GM21619 (cell line): ENCODE measurements around the gene SRCIN1.
A peak's percentile ranks its signal among the peaks of the same experiment; 100 is the strongest.

ENCODE experiments used
- ATAC-seq: cut with Tn5 transposase; IDR thresholded peaks from one replicate; pipeline ENCODE4 v1.9.1; 2021; ENCODE audit not compliant: unreplicated experiment

The SRCIN1 gene

DNA sequence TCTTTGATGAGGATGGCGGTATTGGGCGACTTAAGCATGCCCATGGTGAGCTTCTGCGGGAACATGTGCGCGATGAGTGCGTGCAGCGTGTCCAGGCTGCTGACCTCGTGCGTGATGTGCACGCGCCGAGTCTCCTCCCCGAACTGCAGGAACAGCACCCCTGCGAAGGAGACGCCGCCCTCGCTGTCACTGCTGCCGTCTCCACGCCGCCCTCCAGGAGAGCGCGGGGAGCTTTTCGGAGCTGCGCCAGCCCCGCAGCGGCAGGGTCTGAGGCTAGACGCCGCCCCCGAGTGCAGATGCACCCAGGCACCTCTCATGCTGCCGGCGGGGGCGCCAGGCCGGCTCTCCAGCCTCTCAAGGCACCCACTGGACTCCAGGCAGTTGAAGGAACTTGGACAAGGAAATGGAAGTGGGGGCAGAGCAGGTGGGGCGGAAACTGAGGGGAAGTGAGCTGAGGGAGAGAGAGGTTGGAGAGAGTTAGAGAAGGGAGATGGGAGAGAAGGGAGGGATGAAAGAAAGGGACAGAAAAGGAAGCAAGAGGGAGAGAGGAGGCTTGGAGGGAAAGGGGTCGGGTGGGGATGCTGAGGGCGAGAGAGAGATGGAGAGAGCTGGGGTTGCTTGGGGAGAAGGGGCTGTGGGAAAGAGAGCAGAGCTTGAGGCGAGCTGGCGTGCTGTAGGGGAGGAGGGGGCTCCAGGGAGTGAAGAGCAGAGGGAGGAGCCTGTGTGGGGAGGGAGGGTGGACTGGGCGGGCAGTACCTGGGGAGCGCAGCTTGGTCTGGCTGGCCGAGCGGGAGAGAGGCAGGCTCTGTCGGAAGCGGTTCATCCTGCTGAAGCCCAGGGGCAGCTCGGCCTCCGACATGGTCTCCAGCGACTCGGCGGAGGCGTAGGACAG is 42.1 kb downstream of the SRCIN1 start:
- no peak for ATAC-seq

DNA sequence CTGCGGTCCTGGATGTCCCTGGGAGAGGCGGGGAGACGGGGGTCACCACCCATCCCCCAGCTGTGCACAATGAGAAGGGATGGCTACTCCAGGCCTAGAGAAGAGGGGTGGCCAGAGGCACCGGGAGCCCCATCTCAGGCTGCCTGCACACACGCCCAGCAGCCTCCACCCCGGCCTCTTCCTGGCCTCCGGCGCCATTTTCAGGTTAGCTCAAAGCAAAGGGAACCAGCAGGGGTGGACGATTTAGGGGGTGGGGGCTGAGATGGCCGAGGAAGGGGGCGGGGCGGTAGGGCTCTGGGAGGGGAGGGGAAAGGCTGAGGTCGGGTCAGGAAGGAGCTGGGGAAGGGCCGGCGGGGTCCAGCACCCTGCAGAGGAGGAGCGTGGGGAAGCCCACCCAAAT is 42.8 kb downstream of the SRCIN1 start:
- no peak for ATAC-seq

DNA sequence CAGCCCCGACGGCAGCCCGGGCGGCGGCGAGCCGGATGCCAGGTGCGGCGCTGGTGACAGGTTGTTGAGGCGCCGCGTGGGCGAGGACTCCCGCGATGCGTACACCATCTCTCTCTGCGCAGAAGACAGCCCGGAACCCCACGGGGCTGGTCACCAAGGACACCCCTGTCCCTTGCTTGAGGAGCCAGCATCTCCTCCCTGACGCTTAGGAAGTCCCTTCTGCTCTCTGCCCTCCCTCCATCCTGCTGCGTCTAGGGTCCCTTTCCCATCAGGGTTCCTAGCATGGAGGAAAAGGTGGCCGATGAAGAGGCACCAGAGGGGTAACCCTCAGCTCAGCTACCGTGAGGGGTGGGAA is 43.6 kb downstream of the SRCIN1 start:
- no peak for ATAC-seq

DNA sequence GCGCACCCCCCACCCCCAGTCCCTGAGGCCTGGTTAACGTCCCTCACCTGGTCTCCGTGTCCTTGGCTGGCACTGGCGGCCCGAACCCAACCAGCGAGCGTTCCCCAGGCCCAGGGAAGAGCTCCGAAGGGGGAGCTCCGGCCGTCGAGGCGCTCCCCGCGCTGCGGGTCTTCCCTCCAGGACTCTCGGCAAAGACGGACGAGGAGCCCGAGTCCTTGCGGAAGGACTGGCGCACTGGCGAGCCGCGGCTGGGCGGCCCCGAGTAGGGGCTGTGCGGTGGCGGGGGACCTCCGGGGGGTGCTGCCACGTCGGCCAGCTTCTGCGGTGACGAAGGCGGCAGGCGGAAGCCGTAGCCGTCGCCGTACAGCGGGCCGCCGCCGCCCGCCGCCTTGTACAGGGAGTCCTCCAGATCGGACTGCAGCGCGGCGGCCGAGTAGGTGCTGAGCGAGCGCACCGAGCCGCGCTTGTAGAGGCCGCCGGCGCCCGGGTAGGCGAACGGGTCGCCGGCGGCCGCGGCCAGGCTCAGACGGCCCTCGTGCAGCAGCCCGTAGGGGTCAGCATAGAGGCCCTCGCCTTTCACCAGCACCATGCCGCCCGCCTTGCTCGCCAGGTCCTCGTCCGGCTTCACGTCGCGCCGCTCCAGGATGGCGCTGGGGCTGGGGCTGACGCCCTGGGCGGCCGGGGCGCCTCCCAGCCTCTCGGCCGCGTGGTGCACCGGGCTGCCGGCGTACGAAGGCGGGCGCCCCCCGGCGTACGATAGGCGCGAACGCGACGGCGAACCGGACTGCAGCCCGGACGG is 44.1 kb downstream of the SRCIN1 start:
- no peak for ATAC-seq

DNA sequence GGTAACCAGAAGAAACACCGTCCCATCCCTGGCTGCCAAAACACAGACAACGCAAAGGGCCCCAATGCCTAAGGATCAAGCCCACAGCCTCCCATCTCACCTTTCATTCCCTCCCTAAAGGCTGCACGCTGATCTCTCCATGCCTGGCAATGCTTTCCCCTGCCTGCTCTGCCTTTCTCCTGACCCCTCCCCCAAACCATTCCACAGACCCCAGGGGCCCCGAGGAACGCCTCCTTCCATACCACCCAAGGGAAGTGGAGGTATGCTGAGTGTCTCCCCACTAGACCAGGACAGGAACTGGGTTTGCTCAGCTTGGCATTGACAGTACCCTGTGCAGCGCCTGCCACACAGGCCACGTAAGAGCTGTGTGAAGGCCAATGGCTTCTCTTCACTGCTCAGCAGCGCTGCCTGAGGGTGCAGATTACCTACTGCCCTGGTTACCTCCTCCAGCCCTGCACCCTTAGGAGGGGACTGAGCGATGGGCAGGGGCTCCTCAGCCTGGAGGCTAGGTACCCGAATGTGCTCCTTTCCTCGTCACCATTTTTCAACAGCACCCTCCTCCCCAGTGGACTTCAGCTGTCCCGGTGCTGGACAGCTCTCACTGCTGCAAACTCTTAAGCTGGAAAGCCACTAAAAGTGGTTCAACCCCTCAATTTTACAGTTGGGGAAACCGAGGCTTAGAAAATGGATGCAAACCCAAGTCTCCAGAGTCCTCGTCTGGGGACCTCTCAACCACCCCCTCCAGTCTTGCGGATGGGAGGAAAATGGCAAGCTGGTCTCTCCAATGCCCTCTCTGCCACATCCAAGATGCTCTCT is 45.0 kb downstream of the SRCIN1 start:
- no peak for ATAC-seq

DNA sequence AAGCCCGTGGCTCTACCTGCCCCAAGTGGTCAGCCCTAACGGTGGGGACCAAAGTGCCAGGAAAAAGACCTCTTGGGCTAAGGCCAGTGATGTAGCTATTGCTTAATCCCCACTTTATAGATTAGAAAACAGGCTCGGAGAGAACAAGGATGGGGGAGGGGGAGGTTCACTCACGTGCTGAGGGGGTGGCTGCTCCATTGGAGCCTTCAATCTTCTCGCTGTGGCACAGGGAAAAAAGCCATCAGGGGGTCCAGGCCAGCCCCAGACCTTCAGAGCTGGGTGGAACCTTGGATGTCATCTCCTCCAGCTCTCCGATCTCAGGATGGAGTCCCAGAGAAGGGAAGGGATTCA is 45.9 kb downstream of the SRCIN1 start:
- no peak for ATAC-seq

DNA sequence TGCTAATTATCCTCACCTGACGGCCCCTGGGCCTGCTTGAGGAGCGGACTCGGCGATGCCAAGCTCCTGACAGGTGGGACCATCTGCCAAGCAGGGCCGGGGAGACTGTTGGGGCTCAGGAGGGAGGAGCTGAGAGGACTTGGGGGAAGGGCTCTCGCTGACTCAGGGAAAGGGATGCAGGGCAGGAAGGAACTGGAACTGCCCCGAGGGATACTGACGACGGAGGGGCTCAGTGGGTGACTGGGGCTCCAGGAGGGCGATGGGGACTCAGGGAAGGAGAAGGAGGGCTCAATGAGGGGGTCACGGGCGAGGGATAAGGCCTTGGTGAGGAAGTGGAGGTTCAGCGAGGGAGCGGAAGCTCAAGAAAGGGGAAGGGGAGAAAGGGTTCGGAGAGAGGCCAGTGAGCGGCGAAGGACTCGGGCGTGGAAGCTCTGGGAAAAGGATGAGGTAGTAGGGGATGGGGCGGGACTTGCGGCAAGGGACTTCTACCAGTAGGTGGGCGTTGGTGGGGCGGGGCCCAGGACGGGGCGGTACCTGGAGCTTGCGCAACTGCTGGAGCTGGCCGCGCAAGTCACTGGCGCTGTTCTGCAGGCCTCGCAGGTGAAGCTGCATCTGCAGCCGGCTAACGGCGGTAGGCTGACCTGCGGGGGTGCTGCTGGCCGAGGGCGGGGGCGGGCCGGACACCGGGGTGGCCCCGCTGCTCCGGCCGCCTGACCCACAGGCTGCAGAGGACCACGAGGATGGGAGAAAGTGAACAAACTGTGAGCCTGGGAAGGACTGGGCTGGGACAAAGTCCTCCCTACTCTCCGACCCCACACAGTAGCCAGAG is 46.5 kb downstream of the SRCIN1 start:
- ATAC-seq = peak; percentile 57

DNA sequence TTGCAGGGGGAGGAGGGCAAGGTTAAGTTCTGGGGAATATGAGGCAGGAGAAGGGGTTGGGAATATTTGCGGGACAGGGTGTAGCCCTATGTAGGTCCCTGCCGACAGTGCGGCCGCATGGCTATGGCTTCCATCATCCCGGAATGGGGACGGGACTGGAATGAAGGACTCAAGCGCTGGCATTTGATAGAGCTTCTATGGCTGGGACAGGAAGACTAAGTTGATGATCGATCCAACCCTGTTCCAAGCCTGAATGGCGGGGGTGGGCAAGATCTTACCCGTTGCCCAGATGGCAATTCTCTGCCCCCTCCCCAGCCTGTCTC is 47.1 kb downstream of the SRCIN1 start:
- ATAC-seq = no peak

DNA sequence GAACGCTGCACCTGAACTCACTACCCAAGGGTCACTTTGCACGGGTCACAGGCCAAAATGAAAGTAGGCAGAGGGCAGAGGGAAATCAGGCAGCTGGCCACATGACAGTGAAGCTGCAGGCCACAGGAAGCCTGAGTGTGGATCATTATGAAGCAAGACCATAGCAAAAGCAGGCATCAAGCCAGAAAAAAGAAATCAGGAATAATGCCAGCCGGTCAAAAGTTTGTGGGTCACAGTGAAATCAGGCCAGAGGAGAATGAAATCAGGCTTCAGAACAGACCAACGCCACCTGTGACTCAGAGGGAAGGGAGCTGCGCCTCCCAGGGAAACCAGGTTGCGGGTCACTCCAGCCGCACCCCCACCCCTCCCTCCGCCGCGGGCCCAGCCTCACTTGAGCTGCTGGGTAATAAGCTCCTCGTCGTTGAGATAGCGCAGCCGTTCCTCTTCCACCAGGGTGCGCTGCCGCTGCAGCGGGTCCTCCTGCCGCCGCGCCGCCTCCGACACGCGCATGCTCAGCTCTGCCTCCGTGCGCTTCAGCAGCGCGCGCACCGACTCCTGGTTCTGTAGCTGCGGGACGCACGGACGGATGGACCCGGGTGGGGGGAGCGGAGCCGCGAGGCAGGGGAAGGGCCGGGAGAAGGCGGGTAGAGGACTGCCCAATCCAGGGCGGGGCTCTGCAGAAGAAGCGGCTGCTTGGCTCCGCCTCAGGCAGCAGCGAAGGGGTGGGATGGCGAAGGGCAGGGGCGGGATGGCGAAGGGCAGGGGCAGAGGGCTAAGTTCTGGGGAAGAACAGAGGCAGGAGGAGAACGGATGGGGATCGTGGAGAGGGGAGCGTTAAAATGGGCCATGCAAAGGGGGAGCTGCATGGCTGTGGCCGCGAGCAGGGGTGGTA is 47.7 kb downstream of the SRCIN1 start:
- no peak for ATAC-seq

DNA sequence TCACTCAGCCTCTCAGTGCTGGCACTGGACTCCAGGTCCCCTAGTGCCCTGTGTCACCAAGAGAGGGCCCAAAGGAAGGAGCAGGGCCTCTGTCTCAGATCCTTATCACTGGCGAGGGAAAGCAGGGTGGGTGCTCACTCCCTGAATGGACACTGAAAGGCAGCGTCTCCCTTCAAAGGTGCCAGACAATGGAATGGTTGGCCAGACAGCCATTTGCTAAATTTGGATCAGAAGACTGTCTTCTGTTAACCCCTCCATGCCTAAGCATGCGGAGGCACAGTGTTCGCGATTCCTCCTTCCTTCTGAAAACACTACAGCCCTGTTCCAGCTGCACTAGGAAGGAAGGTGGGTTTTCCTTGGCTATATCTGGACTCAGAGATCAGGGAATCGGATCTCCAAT is 48.4 kb downstream of the SRCIN1 start:
- no peak for ATAC-seq

DNA sequence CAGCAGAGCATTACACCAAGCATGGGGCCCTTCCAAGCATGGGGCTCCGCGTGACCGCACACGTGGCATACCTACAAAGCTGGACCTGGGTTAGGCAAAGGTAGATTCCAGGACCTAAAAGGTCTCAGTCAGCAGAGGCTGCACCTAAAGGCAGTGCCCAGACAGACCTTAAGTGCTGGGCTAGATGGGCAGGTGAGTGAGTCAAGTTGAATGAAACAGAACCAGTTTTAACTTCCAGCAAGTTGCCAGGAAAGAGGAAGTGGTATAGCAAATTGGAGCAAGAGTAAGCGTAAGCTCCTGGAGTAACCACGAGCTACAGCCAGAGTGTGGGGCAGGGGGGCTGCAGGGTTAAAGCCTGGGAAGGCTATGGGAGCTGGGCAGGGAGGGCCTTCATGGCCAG is 49.5 kb downstream of the SRCIN1 start:
- ATAC-seq = no peak

DNA sequence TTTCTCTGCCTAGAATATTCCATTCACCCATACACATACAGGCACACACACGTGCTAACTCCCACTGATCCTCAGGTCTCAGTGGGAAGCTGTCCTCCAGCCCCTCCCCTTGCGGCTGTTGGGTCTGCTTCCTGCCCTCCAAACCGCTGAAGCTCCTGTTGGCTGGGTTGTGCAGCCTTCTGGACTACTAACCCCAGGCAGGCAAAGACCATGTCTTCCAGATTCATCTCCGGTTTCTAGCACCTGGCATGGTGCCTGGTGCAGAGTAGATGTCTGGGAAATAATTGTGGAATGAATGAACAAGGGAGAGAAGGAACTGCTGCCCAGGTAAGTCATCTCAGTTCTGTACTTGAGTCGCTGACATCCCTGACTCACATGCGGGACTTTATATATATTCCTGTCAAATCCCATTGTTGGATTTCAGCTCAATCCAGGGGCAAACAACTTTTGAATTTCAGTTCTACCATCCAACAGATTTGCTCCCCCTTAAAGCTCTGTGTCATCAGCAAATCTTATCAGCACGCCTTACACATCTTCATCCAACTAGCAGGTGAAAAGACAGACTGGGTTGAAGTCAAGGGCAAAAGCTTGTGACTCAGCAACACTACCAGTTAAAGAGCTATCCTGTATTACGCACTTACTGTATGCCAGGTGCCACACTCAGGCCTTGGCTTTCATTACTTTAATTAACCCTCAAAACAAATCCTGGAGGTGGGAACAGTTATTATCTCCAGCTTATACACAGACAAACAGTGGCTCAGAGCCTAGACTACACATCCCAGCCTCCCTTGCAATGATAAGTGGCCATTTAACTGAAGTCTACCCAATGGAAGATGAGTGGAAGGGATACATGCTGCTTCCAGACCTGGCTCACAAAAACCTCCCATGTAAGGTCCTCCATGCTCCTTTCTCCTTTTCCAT is 51.1 kb downstream of the SRCIN1 start:
- ATAC-seq = no peak

DNA sequence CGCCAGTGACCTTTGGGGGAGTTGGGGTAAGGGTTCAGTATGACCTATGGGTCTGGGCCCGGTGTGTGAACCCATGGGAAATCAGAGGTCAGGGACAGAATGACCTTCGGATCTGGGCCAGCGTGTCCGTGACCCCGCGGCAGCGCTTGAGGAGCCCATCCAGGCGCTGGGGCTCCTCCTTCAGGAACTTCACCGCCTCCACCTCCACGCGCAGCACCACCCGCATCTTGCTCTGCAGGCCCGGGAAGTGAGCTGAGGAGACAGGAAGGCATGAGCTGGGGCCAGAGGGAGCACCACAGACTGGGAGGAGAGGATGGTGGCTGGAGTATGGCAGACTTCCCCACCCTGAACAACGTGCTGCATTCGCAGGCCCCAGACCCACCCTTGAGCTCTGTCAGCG is 53.4 kb downstream of the SRCIN1 start:
- ATAC-seq = no peak

DNA sequence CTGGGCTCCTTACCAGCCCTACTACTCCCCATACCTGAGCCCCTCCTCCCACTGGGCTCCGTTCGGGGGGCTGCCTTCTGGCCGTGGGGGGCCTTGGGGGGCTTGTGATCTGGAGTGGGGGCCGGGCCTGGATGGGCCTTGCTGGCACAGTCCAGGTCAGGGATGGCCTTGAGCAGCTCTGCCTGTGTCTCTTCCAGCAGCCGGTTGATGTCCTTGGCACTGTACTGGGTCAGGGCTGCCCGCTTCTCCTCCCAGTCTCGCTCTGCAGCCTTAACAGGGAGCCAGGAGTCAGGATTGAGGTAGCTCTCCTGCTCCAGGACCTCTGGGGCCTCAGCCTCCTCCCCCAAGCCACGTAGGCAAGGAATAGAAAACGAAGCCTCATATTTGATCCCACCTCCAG is 54.6 kb downstream of the SRCIN1 start:
- ATAC-seq = no peak

DNA sequence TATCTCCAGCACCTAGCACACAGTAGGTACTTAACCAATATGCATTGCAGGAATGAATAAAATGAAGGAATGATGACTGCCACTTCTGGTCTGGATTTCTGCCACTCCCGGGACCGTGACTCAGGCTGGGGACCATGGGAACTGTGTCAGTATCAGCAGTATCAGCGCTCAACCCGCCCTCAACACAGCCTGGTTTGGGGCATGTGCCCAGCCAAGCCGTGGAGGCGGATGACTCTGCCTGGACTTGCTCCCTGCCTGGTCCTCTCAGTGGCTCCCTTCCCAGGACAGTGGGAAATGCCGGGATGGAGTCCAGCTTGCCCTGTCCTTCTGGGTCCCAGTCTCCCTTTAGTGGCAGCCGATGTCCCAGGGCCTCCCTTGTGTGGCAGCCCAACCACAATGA is 55.1 kb downstream of the SRCIN1 start:
- ATAC-seq = no peak

DNA sequence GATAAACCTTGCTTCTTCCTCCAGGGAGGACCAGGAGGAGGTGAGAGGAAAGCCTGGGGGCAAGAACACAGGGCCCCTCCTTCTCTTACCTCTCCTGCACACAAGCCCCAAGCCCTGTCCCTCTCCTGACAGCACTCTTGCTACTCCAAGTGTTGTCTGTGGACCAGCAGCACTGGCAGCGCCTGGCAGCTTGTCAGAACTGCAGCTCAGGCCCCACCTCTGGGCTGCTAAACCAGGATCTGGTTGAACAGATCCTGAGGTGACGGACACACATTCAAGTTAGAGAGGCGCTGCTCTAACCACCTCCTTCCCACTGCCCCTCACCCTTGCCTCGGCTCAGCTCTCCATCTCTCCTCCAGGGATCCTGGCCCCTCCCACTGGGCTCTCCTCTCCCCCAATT is 56.5 kb downstream of the SRCIN1 start:
- ATAC-seq = no peak

DNA sequence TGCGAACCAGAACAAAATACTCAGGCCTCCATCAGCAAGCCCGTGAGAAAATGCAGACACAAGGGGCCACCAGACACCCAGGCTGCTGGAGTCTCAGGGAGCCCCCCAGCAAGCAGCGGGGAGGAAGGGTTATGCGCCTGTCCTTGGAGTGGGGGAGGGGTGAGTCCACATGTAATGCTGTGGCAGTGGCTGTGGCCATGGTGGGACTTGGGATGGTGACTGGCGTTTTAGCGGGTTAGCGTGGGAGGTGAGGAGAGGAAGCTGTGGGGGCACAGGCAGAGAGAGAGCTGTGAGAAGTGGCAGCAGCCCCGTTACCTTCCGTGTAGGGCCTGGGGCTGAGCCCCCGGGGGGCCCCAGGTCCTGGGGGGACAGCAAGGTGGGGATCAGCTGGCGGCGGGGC is 58.3 kb downstream of the SRCIN1 start:
- no peak for ATAC-seq

DNA sequence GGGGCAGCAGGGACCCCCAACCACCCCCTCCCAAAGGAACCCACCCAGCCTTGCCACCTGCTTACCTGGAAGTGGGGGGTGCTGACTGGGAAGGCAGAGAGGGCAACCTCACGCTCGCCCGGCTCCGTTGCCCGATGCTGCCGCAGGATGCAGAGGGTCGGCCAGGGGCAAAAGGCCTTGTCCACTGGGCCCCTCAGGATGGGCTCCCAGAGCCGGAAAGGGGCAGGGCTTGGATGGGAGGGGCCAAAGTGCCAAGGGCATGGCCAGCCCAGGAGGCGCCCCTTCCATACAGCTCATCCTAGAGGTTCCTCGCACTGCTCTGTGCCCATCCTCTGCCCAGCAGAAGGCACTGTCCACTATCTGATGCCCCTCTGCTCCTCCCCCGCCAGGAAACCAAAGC is 59.4 kb downstream of the SRCIN1 start:
- ATAC-seq = no peak
